Measurements from ENCODE around the gene TBC1D3B.
"Not testable (repeated sequence)": the region's sequence is repeated elsewhere in the genome, so short reads cannot be mapped to it uniquely, and the experiment has no call there.

Gene TBC1D3B

GRCh38 chr17:36185416-36185815 lies 9.0 kb upstream of the TBC1D3B start:
- no peak overlapping the region for H3K27ac ChIP-seq
- TF ChIP-seq, protein P1, sequence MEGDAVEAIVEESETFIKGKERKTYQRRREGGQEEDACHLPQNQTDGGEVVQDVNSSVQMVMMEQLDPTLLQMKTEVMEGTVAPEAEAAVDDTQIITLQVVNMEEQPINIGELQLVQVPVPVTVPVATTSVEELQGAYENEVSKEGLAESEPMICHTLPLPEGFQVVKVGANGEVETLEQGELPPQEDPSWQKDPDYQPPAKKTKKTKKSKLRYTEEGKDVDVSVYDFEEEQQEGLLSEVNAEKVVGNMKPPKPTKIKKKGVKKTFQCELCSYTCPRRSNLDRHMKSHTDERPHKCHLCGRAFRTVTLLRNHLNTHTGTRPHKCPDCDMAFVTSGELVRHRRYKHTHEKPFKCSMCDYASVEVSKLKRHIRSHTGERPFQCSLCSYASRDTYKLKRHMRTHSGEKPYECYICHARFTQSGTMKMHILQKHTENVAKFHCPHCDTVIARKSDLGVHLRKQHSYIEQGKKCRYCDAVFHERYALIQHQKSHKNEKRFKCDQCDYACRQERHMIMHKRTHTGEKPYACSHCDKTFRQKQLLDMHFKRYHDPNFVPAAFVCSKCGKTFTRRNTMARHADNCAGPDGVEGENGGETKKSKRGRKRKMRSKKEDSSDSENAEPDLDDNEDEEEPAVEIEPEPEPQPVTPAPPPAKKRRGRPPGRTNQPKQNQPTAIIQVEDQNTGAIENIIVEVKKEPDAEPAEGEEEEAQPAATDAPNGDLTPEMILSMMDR (conservative IDR thresholded peaks at IDR 0.05), result no peak

- TF ChIP-seq, protein P1 (conservative IDR thresholded peaks at IDR 0.05), result no peak
- H3K27ac ChIP-seq, result no peak overlapping the region
Measured at GRCh38 chr17:36184023-36184765, 7.8 kb upstream of the TBC1D3B start.

GRCh38 chr17:36183001-36183971 lies 6.8 kb upstream of the TBC1D3B start:
- H3K27ac ChIP-seq, result peak overlapping the region; percentile 59; the same call in 1 of the 2 replicates
- TF ChIP-seq, protein P1 (conservative IDR thresholded peaks at IDR 0.05), result peak; percentile 20; the same call in 1 of the 2 replicates

- peak overlapping the region; percentile 59; the same call in 1 of the 2 replicates for H3K27ac ChIP-seq
- TF ChIP-seq, protein P1 (conservative IDR thresholded peaks at IDR 0.05), result peak; percentile 25; the same call in 1 of the 2 replicates
Measured at GRCh38 chr17:36182176-36183000, 6.0 kb upstream of the TBC1D3B start.

DNA sequence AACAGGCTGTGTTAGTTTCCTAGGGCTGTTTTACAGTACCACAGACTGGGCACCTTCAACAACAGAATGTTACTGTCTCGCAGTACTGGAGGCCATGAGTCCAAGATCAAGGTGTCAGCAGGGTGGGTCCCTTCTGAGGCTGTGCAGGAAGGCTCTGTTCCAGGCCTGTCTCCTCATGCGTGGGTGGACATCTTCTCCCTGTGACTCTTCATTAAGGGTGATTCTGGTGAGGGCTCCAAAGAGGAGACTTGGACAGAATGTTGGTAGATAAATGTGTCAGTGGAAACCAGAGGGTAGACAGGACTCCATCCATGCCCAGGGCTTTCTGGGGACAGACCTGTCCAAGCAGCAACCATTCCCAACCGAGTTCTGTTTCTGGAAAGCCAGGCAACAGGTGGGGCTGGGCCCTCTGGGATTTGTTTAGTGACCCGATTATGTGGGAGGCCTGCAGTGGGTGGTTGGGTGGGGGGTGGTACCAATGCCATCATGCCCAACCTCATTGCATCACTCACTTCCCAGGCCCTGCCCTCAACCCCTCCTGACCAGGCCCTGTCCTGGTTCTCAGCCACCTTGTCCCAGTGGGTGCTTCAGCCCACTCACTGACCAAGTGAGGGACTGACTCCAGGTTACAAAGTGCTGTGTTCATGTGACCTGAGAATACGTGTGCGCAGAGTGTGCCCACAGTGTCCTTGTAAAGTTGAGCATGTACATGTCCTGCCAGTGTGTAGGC lies 5.2 kb upstream of the TBC1D3B start:
- not testable (repeated sequence) for H3K27ac ChIP-seq

- H3K27ac ChIP-seq, result not testable (repeated sequence)
Measured at GRCh38 chr17:36168836-36169235, 7.6 kb downstream of the TBC1D3B start.

DNA sequence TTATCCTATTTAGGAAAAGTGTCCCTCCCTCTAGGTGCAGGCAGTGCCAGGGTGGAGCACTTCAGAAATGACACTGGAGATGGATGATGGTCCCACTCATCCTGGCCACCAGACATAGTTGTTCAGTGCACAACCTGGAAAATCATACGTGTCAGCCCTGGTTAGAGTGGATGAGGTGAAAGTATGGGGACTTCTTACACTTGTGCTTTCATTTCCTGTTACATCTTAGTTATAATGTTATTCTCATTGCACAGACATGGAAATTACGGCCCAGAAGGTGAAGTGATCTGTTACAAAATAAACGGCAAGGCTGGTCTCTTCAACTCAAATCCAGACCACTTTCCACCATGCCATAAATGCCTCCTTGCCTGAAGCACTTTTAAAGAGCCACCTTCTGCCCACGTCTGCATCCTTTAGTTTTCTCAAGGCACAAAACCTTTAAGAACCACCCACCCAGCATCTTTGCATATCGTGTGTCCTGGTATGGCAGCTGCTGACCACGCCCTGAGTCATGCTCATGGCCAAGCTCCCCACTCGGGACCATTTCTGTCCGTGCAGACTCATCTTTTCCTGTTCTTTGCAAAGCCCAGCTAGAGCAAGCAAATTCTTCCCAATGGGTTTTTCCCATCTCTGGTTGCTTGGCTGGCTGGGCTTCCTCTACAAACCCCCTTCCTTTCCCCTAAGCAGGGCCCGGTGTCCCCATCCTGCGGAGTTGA lies 22.4 kb downstream of the TBC1D3B start:
- TF ChIP-seq, protein P1 (conservative IDR thresholded peaks at IDR 0.05), result no peak
- H3K27ac ChIP-seq, result no peak overlapping the region
